Neural cell (in vitro differentiated cells): ENCODE results near the gene ARPC3. TPM values are rescaled to one million over a fixed set of nuclear protein-coding genes. Genes with fewer than 3 reads are reported as not detected.

Source experiments
- H2AFZ ChIP-seq: fragments of 200-600, 300-800 bp; sonication (generic), shearing (Covaris generic); 2 replicates; pipeline ENCODE4 v1.6.0; 2014; ENCODE audit warnings: low read depth, mild to moderate bottlenecking, antibody characterized with exemption, low read length, moderate library complexity
- H3F3A ChIP-seq: fragments of 200-600 bp; shearing (Covaris generic); 2 replicates; pipeline ENCODE4 v1.6.1; 2016; ENCODE audit warnings: mild to moderate bottlenecking, moderate library complexity, mixed read lengths, antibody characterized with exemption, low read length; ENCODE audit not compliant: insufficient read depth, poor library complexity, severe bottlenecking
- H3K27ac ChIP-seq: fragments of 200-600, 300-800 bp; sonication (generic), shearing (Covaris generic); 2 replicates; pipeline ENCODE4 v1.5.1; 2014; ENCODE audit warnings: mild to moderate bottlenecking, low read length, moderate library complexity
- H3K27me3 ChIP-seq: fragments of 300-800, 200-600 bp; sonication (generic), shearing (Covaris generic); 2 replicates; pipeline ENCODE4 v1.6.0; 2014; ENCODE audit warnings: mild to moderate bottlenecking, low read depth, low read length, moderate library complexity; ENCODE audit not compliant: insufficient read depth
- H3K36me3 ChIP-seq: fragments of 300-800, 200-600 bp; sonication (generic), shearing (Covaris generic); 2 replicates; pipeline ENCODE4 v1.5.1; 2014; ENCODE audit warnings: mild to moderate bottlenecking, antibody characterized with exemption, low read length, moderate library complexity; ENCODE audit not compliant: insufficient read depth
- H3K4me2 ChIP-seq: fragments of 300-800, 200-600 bp; sonication (generic), shearing (Covaris generic); 2 replicates; pipeline ENCODE4 v1.6.0; 2014; ENCODE audit warnings: mild to moderate bottlenecking, low read length
- H3K4me3 ChIP-seq: fragments of 300-800, 200-600 bp; sonication (generic), shearing (Covaris generic); 2 replicates; pipeline ENCODE4 v1.5.1; 2014; ENCODE audit warnings: mild to moderate bottlenecking, low read length, moderate library complexity
- H3K79me2 ChIP-seq: fragments of 200-600 bp; shearing (Covaris generic); replicated peaks from 2 replicates; pipeline ENCODE4 v1.6.0; 2014; ENCODE audit warnings: mild to moderate bottlenecking, low read length, moderate library complexity; ENCODE audit not compliant: insufficient read depth
- H3K9ac ChIP-seq: fragments of 300-800, 200-600 bp; sonication (generic), shearing (Covaris generic); 2 replicates; pipeline ENCODE4 v1.6.1; 2016; ENCODE audit warnings: mild to moderate bottlenecking, low read length, mixed read lengths
- H3K9me2 ChIP-seq: fragments of 200-600 bp; shearing (Covaris generic); 2 replicates; pipeline ENCODE4 v1.6.1; 2016; ENCODE audit warnings: mild to moderate bottlenecking, low read length, mixed read lengths; ENCODE audit not compliant: insufficient read depth
- H3K9me3 ChIP-seq: fragments of 200-600, 300-800 bp; sonication (generic), shearing (Covaris generic); 2 replicates; pipeline ENCODE4 v1.6.1; 2016; ENCODE audit warnings: mild to moderate bottlenecking, mixed run types, low read length, moderate library complexity, mixed read lengths
- H4K20me1 ChIP-seq: fragments of 200-600 bp; shearing (Covaris generic); 2 replicates; pipeline ENCODE4 v1.6.1; 2016; ENCODE audit warnings: mild to moderate bottlenecking, mixed run types; ENCODE audit not compliant: insufficient read depth
- CTCF ChIP-seq: fragments of 450-650 bp; IDR thresholded peaks from 2 replicates; pipeline ENCODE4 v1.5.1; 2014; ENCODE audit warnings: antibody characterized with exemption, mild to moderate bottlenecking, moderate library complexity; ENCODE audit not compliant: poor library complexity, severe bottlenecking
- EP300 ChIP-seq: fragments of 450-650 bp; conservative IDR thresholded peaks from 2 replicates; pipeline ENCODE4 v1.6.1; 2014; ENCODE audit warnings: antibody characterized with exemption, mild to moderate bottlenecking, moderate library complexity; ENCODE audit not compliant: poor library complexity, severe bottlenecking
- EZH2 ChIP-seq: fragments of 200-600, 300-800 bp; shearing (Covaris generic), sonication (generic); IDR thresholded peaks from 2 replicates; pipeline ENCODE4 v1.6.1; 2014; ENCODE audit warnings: antibody characterized with exemption, low read length, borderline replicate concordance, mild to moderate bottlenecking; ENCODE audit not compliant: insufficient read depth, poor library complexity, severe bottlenecking
- MXI1 ChIP-seq: fragments of 450-650 bp; conservative IDR thresholded peaks from 2 replicates; pipeline ENCODE4 v1.6.1; 2014; ENCODE audit warnings: antibody characterized with exemption, mild to moderate bottlenecking; ENCODE audit not compliant: poor library complexity, severe bottlenecking
- POLR2AphosphoS5 ChIP-seq: IDR thresholded peaks from 2 replicates; pipeline ENCODE4 v1.6.1; 2012
- RAD21 ChIP-seq: fragments of 450-650 bp; conservative IDR thresholded peaks from 2 replicates; pipeline ENCODE4 v1.6.1; 2014; ENCODE audit warnings: antibody characterized with exemption, mild to moderate bottlenecking, moderate library complexity
- REST ChIP-seq: IDR thresholded peaks from 2 replicates; pipeline ENCODE4 v1.6.1; 2012; ENCODE audit warnings: borderline replicate concordance
- SMC3 ChIP-seq: fragments of 450-650 bp; conservative IDR thresholded peaks from 2 replicates; pipeline ENCODE4 v1.6.1; 2014; ENCODE audit warnings: antibody characterized with exemption, mild to moderate bottlenecking, moderate library complexity; ENCODE audit not compliant: poor library complexity
- TAF1 ChIP-seq: IDR thresholded peaks from 2 replicates; pipeline ENCODE4 v1.6.1; 2012; ENCODE audit warnings: low read depth
- polyA plus RNA-seq: library from polyadenylated mRNA; depleted of rRNA; stranded (reverse); fragments of >200 nt; gene quantifications from 2 replicates; pipeline ENCODE4 v1.2.3, GENCODE V29; 2014

ARPC3 gene
- polyA plus RNA-seq, 1 donor from 2014 or later, result 897 TPM

GRCh38 chr12:110453569-110454296, 3.6 kb upstream of the ARPC3 start:
- Histone ChIP-seq H3K9ac (no peak overlapping the region), H4K20me1 (no peaks in the 10 kb centered on the region), H3K27me3 (no peaks in the 10 kb centered on the region), H3K4me2 (no peak overlapping the region), H3K9me3 (no peaks in the 10 kb centered on the region), H3K79me2 (peaks cover 6% of the 10 kb centered on the region), H3F3A (no peaks in the 10 kb centered on the region), H3K9me2 (no peaks in the 10 kb centered on the region), H3K27ac (no peak overlapping the region), H3K36me3 (no peaks in the 10 kb centered on the region), H2AFZ (no peak overlapping the region), H3K4me3 (no peak overlapping the region)
- no peak for TF ChIP-seq SMC3
- no peak for TF ChIP-seq MXI1
- no peak for TF ChIP-seq TAF1
- TF ChIP-seq RAD21, result no peak
- no peak for TF ChIP-seq POLR2AphosphoS5
- no peak for TF ChIP-seq REST
- no peak for TF ChIP-seq EZH2
- no peak for TF ChIP-seq EP300
- no peak for TF ChIP-seq CTCF

GRCh38 chr12:110451263-110451662, 1.1 kb upstream of the ARPC3 start:
- no peak overlapping the region for H2AFZ ChIP-seq
- H3K27ac ChIP-seq, result no peak overlapping the region

More at GRCh38 chr12:110451263-110451662, 1.1 kb upstream of the ARPC3 start:
- H3K4me3 ChIP-seq, result no peak overlapping the region
- no peaks in the 10 kb centered on the region for H3K9me2 ChIP-seq
- H4K20me1 ChIP-seq, result no peaks in the 10 kb centered on the region
- H3K36me3 ChIP-seq, result no peaks in the 10 kb centered on the region
- no peak overlapping the region for H3K9ac ChIP-seq
- H3K9me3 ChIP-seq, result no peaks in the 10 kb centered on the region
- H3K79me2 ChIP-seq, result peaks cover 20% of the 10 kb centered on the region
- H3F3A ChIP-seq, result no peaks in the 10 kb centered on the region
- no peak overlapping the region for H3K4me2 ChIP-seq
- no peak for TF ChIP-seq EZH2
- TF ChIP-seq POLR2AphosphoS5, result no peak
- TF ChIP-seq EP300, result no peak
- no peak for TF ChIP-seq TAF1
- TF ChIP-seq RAD21, result no peak
- no peaks in the 10 kb centered on the region for H3K27me3 ChIP-seq
